Prostate gland (tissue), 2 donors: Measurements from ENCODE around the gene ZMYM5. TPM values are rescaled to one million over a fixed set of nuclear protein-coding genes. Genes with fewer than 3 reads are reported as not detected.

Experiments used
- total RNA-seq, 2 donors: library from RNA; depleted of rRNA; stranded (reverse); fragments of >200 nt; gene quantifications; one replicate each; pipeline ENCODE4 v1.1.0, GENCODE V29; 2016

ZMYM5 gene
- total RNA-seq, 2 donors from 2014 or later: 19.6 to 21.5 TPM

Other genes starting within 250 kb of the ZMYM5 start
- gene MPHOSPH8, start 230.0 kb downstream of the ZMYM5 start, total RNA-seq: 10 to 100 TPM; 24.3 to 30.5 TPM
- 10 to 100 TPM; 48.7 to 90.4 TPM for gene PSPC1, start 80.7 kb downstream of the ZMYM5 start, total RNA-seq
- 10 to 100 TPM; 70.7 to 95.6 TPM for gene ZMYM2, start 95.1 kb upstream of the ZMYM5 start, total RNA-seq